ENCODE measurements around the gene GRPEL1.

DNA sequence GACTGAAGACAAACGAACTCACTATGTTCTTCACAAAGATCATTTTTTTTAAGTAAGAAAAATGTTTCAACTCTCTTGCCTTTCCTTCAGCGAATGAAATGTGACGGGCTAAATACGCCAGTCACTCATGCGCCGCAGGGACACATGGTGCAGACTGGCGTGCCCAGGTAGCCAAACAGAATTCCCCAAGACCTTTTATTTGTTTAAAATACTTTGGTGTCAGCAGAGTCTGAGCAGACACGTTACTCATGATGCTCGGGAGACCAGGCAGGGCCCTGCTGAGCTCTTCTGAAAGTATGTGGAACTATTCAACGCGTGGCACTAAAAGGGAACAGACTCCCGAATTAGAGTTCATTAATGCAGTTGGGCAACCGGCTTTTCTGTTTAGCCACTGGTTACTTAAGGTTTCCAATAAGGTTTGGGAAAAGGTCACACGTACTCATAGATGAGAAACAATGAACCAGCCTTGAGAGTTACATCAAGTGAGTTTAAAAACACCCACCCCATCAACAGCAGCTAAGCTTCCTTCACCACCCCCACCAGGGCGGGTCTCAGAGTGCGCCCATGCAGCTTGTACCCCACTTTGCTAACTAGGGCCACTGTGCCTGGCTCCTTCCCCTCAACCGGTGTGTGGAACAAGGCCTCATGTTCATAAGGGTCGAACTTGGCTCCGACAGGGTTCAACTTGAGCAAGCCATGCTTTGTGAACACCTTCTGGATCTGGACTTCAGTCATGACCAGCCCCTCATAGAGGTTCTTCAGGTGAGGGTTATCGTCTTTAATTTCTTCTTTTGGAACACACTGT, 7.3 kb downstream of the GRPEL1 start:
- TF ChIP-seq EZH2 (IDR thresholded peaks at IDR 0.05; ENCODE audit: borderline replicate concordance, low read depth, low read length) (no peak), ZNF274 (IDR thresholded peaks at IDR 0.05; ENCODE audit: borderline replicate concordance, low read depth, low read length) (no peak), SETDB1 (IDR thresholded peaks at IDR 0.05; ENCODE audit: low read length) (no peak), EP300 (IDR thresholded peaks at IDR 0.05; ENCODE audit: low read length) (no peak), ZNF184 (CRISPR knock-in tag; IDR thresholded peaks at IDR 0.05) (no peak), TCF7L2 (IDR thresholded peaks at IDR 0.05; ENCODE audit: low read depth, low read length) (no peak)
- TF ChIP-seq, protein P1, sequence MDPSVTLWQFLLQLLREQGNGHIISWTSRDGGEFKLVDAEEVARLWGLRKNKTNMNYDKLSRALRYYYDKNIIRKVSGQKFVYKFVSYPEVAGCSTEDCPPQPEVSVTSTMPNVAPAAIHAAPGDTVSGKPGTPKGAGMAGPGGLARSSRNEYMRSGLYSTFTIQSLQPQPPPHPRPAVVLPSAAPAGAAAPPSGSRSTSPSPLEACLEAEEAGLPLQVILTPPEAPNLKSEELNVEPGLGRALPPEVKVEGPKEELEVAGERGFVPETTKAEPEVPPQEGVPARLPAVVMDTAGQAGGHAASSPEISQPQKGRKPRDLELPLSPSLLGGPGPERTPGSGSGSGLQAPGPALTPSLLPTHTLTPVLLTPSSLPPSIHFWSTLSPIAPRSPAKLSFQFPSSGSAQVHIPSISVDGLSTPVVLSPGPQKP (CRISPR knock-in tag; IDR thresholded peaks at IDR 0.05), result no peak
- TF ChIP-seq, protein P2, sequence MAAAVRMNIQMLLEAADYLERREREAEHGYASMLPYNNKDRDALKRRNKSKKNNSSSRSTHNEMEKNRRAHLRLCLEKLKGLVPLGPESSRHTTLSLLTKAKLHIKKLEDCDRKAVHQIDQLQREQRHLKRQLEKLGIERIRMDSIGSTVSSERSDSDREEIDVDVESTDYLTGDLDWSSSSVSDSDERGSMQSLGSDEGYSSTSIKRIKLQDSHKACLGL (CRISPR knock-in tag; IDR thresholded peaks at IDR 0.05; ENCODE audit: borderline replicate concordance, poor library complexity, severe bottlenecking), result no peak
- TF ChIP-seq, protein P3, sequence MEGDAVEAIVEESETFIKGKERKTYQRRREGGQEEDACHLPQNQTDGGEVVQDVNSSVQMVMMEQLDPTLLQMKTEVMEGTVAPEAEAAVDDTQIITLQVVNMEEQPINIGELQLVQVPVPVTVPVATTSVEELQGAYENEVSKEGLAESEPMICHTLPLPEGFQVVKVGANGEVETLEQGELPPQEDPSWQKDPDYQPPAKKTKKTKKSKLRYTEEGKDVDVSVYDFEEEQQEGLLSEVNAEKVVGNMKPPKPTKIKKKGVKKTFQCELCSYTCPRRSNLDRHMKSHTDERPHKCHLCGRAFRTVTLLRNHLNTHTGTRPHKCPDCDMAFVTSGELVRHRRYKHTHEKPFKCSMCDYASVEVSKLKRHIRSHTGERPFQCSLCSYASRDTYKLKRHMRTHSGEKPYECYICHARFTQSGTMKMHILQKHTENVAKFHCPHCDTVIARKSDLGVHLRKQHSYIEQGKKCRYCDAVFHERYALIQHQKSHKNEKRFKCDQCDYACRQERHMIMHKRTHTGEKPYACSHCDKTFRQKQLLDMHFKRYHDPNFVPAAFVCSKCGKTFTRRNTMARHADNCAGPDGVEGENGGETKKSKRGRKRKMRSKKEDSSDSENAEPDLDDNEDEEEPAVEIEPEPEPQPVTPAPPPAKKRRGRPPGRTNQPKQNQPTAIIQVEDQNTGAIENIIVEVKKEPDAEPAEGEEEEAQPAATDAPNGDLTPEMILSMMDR (IDR thresholded peaks at IDR 0.05 in 2 of 3, conservative IDR thresholded peaks at IDR 0.05 in 1 of 3; ENCODE audit: insufficient read depth in 2 of 3, low read depth in 1 of 3, low read length in 3 of 3), result no peak

Data from K562 (cell line).